IPS DF 6.9 (cell line): ENCODE measurements around the gene SH3PXD2B.
A peak's percentile ranks its signal among the peaks of the same experiment; 100 is the strongest.
"Not testable (repeated sequence)": the region's sequence is repeated elsewhere in the genome, so short reads cannot be mapped to it uniquely, and the experiment has no call there.

Source experiments
- DNase-seq: peaks from one replicate; pipeline ENCODE4 v3.0.0-alpha.2; 2013; ENCODE audit warnings: low read depth, low spot score
- H3K27ac ChIP-seq: one replicate; pipeline ENCODE4 v1.5.1; 2013; ENCODE audit warnings: low read length, control low read depth
- H3K27me3 ChIP-seq: 2 replicates; pipeline ENCODE4 v1.6.1; 2013; ENCODE audit warnings: mild to moderate bottlenecking, low read length; ENCODE audit not compliant: control insufficient read depth, insufficient read depth
- H3K36me3 ChIP-seq: 2 replicates; pipeline ENCODE4 v1.6.1; 2013; ENCODE audit warnings: low read length; ENCODE audit not compliant: control insufficient read depth, insufficient read depth
- H3K4me1 ChIP-seq: 2 replicates; pipeline ENCODE4 v1.6.1; 2013; ENCODE audit warnings: low read length; ENCODE audit not compliant: control insufficient read depth, insufficient read depth
- H3K4me3 ChIP-seq: 2 replicates; pipeline ENCODE4 v1.5.1; 2013; ENCODE audit warnings: mild to moderate bottlenecking, low read length
- H3K9me3 ChIP-seq: 2 replicates; pipeline ENCODE4 v1.6.1; 2013; ENCODE audit warnings: low read length, inconsistent platforms; ENCODE audit not compliant: control insufficient read depth, insufficient read depth
- WGBS: extraction: QIAGEN DNeasy Blood & Tissue Kit; methylation state at CpG from one replicate; pipeline ENCODE4 v1.1.7; 2013; ENCODE audit warnings: mixed read lengths, missing lambda C conversion rate; ENCODE audit not compliant: insufficient read length, insufficient coverage; 5-methylcytosine and 5-hydroxymethylcytosine counted together

The SH3PXD2B gene

GRCh38 chr5:172485511-172486202, 31.3 kb upstream of the SH3PXD2B start:
- Histone ChIP-seq H3K27ac (no peak overlapping the region), H3K9me3 (no peaks in the 10 kb centered on the region), H3K36me3 (no peaks in the 10 kb centered on the region), H3K27me3 (no peaks in the 10 kb centered on the region), H3K4me3 (no peak overlapping the region), H3K4me1 (0 out of 2 replicates have a peak, but pooled peaks cover 2% of the 10 kb centered on the region)
- WGBS, result no CpG with 5 or more reads among the region's 3 CpGs
- no peak for DNase-seq

GRCh38 chr5:172484664-172485063, 30.3 kb upstream of the SH3PXD2B start:
- H3K4me1 ChIP-seq, result 0 out of 2 replicates have a peak, but pooled peaks cover 2% of the 10 kb centered on the region

GRCh38 chr5:172482156-172483020, 28.1 kb upstream of the SH3PXD2B start:
- H3K4me3 ChIP-seq, result no peak overlapping the region
- H3K9me3 ChIP-seq, result no peaks in the 10 kb centered on the region
- no peak overlapping the region for H3K27ac ChIP-seq
- H3K4me1 ChIP-seq, result peaks cover 2% of the 10 kb centered on the region; the same call in 1 of the 2 replicates
- H3K36me3 ChIP-seq, result no peaks in the 10 kb centered on the region
- DNase-seq, result no peak
- H3K27me3 ChIP-seq, result no peaks in the 10 kb centered on the region
- no CpG with 5 or more reads among the region's 15 CpGs for WGBS

More at GRCh38 chr5:172484664-172485063, 30.3 kb upstream of the SH3PXD2B start:
- WGBS, result no CpG with 5 or more reads among the region's 9 CpGs
- Histone ChIP-seq H3K36me3 (no peaks in the 10 kb centered on the region), H3K27ac (no peak overlapping the region), H3K4me3 (no peak overlapping the region), H3K27me3 (no peaks in the 10 kb centered on the region), H3K9me3 (no peaks in the 10 kb centered on the region)
- no peak for DNase-seq

GRCh38 chr5:172481011-172481800, 26.9 kb upstream of the SH3PXD2B start:
- Histone ChIP-seq H3K4me3 (no peak overlapping the region), H3K27me3 (no peaks in the 10 kb centered on the region), H3K27ac (no peak overlapping the region), H3K9me3 (no peaks in the 10 kb centered on the region), H3K4me1 (peaks cover 2% of the 10 kb centered on the region; the same call in 1 of the 2 replicates), H3K36me3 (no peaks in the 10 kb centered on the region)
- no CpG with 5 or more reads among the region's 10 CpGs for WGBS
- DNase-seq, result no peak

GRCh38 chr5:172479784-172480115, 25.4 kb upstream of the SH3PXD2B start:
- Histone ChIP-seq H3K36me3 (no peaks in the 10 kb centered on the region), H3K27ac (no peak overlapping the region), H3K4me1 (peaks cover under 1% of the 10 kb centered on the region; the same call in 1 of the 2 replicates), H3K9me3 (no peaks in the 10 kb centered on the region), H3K27me3 (no peaks in the 10 kb centered on the region), H3K4me3 (no peak overlapping the region)
- no CpG with 5 or more reads among the region's 5 CpGs for WGBS
- no peak for DNase-seq

GRCh38 chr5:172479034-172479783, 24.9 kb upstream of the SH3PXD2B start:
- no peaks in the 10 kb centered on the region for H3K27me3 ChIP-seq
- H3K9me3 ChIP-seq, result no peaks in the 10 kb centered on the region
- H3K36me3 ChIP-seq, result no peaks in the 10 kb centered on the region
- H3K4me3 ChIP-seq, result no peak overlapping the region
- no CpG with 5 or more reads among the region's 21 CpGs for WGBS
- H3K4me1 ChIP-seq, result no peaks in the 10 kb centered on the region; the same call in 1 of the 2 replicates
- no peak overlapping the region for H3K27ac ChIP-seq
- DNase-seq, result peak; percentile 75

GRCh38 chr5:172478695-172479033, 24.3 kb upstream of the SH3PXD2B start:
- not testable (repeated sequence) for H3K27me3 ChIP-seq, H3K27ac ChIP-seq, H3K36me3 ChIP-seq, H3K9me3 ChIP-seq, H3K4me1 ChIP-seq, H3K4me3 ChIP-seq, DNase-seq
- no CpG with 5 or more reads among the region's 3 CpGs for WGBS

GRCh38 chr5:172478256-172478655, 23.9 kb upstream of the SH3PXD2B start:
- no peak for DNase-seq
- Histone ChIP-seq H3K27me3 (no peaks in the 10 kb centered on the region), H3K9me3 (no peaks in the 10 kb centered on the region), H3K4me1 (no peaks in the 10 kb centered on the region; the same call in 1 of the 2 replicates), H3K27ac (no peak overlapping the region), H3K36me3 (no peaks in the 10 kb centered on the region), H3K4me3 (no peak overlapping the region)
- WGBS, result no CpG with 5 or more reads among the region's 3 CpGs

GRCh38 chr5:172477466-172477865, 23.1 kb upstream of the SH3PXD2B start:
- Histone ChIP-seq H3K4me1 (no peaks in the 10 kb centered on the region; the same call in 1 of the 2 replicates), H3K4me3 (no peak overlapping the region), H3K27me3 (no peaks in the 10 kb centered on the region), H3K9me3 (no peaks in the 10 kb centered on the region), H3K36me3 (no peaks in the 10 kb centered on the region), H3K27ac (no peak overlapping the region)
- WGBS, result no CpG with 5 or more reads among the region's 4 CpGs
- DNase-seq, result no peak

GRCh38 chr5:172474293-172474692, 20.0 kb upstream of the SH3PXD2B start:
- WGBS, result no CpG with 5 or more reads among the region's 7 CpGs
- Histone ChIP-seq H3K27me3 (no peaks in the 10 kb centered on the region), H3K27ac (no peak overlapping the region), H3K36me3 (no peaks in the 10 kb centered on the region), H3K4me1 (no peaks in the 10 kb centered on the region; the same call in 1 of the 2 replicates), H3K4me3 (no peak overlapping the region), H3K9me3 (no peaks in the 10 kb centered on the region)
- no peak for DNase-seq
